ENCODE data around the gene FNBP1L. TPM values are rescaled to one million over a fixed set of nuclear protein-coding genes. Genes with fewer than 3 reads are reported as not detected.

Gene FNBP1L
- total RNA-seq, 4 donors from 2014 or later, result 6.1 to 24.7 (median 14.7) TPM

- peaks cover 0 to 45% of the 10 kb centered on the region in 2 donors for H3K36me3 ChIP-seq
- peaks cover 2 to 14% (median 5%) of the 10 kb centered on the region in 3 donors for H3K4me1 ChIP-seq
- TF ChIP-seq EP300 (IDR thresholded peaks at IDR 0.05), result no peak
- no peak for TF ChIP-seq POLR2A (IDR thresholded peaks at IDR 0.05)
- no peak for TF ChIP-seq POLR2AphosphoS5 (IDR thresholded peaks at IDR 0.05)
- TF ChIP-seq, protein P1, sequence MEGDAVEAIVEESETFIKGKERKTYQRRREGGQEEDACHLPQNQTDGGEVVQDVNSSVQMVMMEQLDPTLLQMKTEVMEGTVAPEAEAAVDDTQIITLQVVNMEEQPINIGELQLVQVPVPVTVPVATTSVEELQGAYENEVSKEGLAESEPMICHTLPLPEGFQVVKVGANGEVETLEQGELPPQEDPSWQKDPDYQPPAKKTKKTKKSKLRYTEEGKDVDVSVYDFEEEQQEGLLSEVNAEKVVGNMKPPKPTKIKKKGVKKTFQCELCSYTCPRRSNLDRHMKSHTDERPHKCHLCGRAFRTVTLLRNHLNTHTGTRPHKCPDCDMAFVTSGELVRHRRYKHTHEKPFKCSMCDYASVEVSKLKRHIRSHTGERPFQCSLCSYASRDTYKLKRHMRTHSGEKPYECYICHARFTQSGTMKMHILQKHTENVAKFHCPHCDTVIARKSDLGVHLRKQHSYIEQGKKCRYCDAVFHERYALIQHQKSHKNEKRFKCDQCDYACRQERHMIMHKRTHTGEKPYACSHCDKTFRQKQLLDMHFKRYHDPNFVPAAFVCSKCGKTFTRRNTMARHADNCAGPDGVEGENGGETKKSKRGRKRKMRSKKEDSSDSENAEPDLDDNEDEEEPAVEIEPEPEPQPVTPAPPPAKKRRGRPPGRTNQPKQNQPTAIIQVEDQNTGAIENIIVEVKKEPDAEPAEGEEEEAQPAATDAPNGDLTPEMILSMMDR (IDR thresholded peaks at IDR 0.05), result no peak
- no peak for ATAC-seq
- H3K9me3 ChIP-seq, result no peaks in the 10 kb centered on the region
- no peak overlapping the region for H3K4me3 ChIP-seq
- no peaks in the 10 kb centered on the region for H3K27me3 ChIP-seq
- WGBS, 2 donors (ENCODE audit: low coverage in 1 of 2), result 80 to 87% methylated on average over 2 of the region's 2 CpGs
- H3K27ac ChIP-seq, result no peak overlapping the region
Measured at GRCh38 chr1:93559045-93559444, 111.1 kb downstream of the FNBP1L start.

DNA sequence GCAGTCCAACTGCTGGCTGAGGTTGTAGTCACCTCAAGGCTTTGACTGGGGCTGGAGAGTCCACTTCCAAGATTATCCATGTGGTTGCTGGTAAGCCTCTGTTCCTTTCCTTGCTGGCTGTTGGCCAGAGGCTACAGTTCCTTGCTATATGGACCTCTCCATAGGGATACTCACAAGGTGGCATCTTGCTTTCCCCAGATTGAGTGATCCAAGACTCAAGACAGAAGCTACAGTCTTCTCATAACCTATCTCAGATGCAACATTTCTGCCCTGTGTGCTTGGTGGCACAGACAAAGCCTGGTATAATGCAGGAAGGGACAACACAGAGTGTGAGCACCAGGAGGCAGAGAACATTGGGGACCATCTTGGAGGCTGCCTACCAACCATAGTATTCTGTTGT, 111.8 kb downstream of the FNBP1L start:
- no peaks in the 10 kb centered on the region for H3K9me3 ChIP-seq
- no peak for TF ChIP-seq POLR2A (IDR thresholded peaks at IDR 0.05)
- no peak for TF ChIP-seq EP300 (IDR thresholded peaks at IDR 0.05)
- TF ChIP-seq, protein P1 (IDR thresholded peaks at IDR 0.05), result no peak
- TF ChIP-seq POLR2AphosphoS5 (IDR thresholded peaks at IDR 0.05), result no peak
- no peaks in the 10 kb centered on the region for H3K27me3 ChIP-seq
- ATAC-seq, result no peak
- H3K4me1 ChIP-seq, result peaks cover 2 to 7% (median 3%) of the 10 kb centered on the region in 3 donors
- peaks cover 0 to 51% of the 10 kb centered on the region in 2 donors for H3K36me3 ChIP-seq
- no peak overlapping the region for H3K4me3 ChIP-seq
- H3K27ac ChIP-seq, result no peak overlapping the region

GRCh38 chr1:93565496-93566206, 117.7 kb downstream of the FNBP1L start:
- H3K36me3 ChIP-seq, result peaks cover 0 to 95% of the 10 kb centered on the region in 2 donors
- no peaks in the 10 kb centered on the region for H3K9me3 ChIP-seq
- 27 to 41% methylated on average over 4 of the region's 4 CpGs for WGBS, 2 donors (ENCODE audit: low coverage in 1 of 2)
- H3K4me3 ChIP-seq, result no peak overlapping the region
- TF ChIP-seq, protein P1 (IDR thresholded peaks at IDR 0.05), result no peak
- TF ChIP-seq POLR2A (IDR thresholded peaks at IDR 0.05) (no peak), POLR2AphosphoS5 (IDR thresholded peaks at IDR 0.05) (no peak), EP300 (IDR thresholded peaks at IDR 0.05) (no peak)
- H3K4me1 ChIP-seq, result peaks cover 0 to 19% (median 7%) of the 10 kb centered on the region in 3 donors
- peak overlapping the region; percentile 12 to 64 (median 62) for H3K27ac ChIP-seq
- ATAC-seq, result peak; percentile 42
- H3K27me3 ChIP-seq, result no peaks in the 10 kb centered on the region

DNA sequence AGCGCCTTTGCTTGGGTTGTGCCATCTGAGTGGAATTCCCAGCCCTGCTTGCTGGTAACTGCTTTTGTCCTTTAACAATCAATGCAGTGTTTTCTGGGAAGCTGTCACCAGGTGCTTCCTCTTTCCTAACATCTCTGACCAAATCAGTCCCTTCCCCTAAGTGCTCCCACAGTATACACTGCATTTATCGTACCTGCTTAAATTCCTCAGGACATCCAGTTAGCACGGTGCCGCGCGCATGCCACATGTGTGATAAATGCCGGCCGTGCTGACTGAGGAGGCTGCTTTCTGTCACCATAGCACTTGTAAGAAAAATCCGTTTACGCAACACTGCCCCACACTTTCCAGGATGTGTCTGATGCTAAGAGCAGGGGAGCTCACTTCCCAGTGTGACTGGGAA, 118.3 kb downstream of the FNBP1L start:
- H3K27me3 ChIP-seq, result no peaks in the 10 kb centered on the region
- 63 to 79% methylated on average over 4 to 10 of the region's 10 CpGs for WGBS, 2 donors (ENCODE audit: low coverage in 1 of 2)
- H3K9me3 ChIP-seq, result no peaks in the 10 kb centered on the region
- peak overlapping the region; percentile 12 to 64 (median 62) for H3K27ac ChIP-seq
- H3K4me3 ChIP-seq, result no peak overlapping the region
- peak; percentile 52 for ATAC-seq
- peaks cover 0 to 19% (median 7%) of the 10 kb centered on the region in 3 donors for H3K4me1 ChIP-seq
- TF ChIP-seq EP300 (IDR thresholded peaks at IDR 0.05) (no peak), POLR2AphosphoS5 (IDR thresholded peaks at IDR 0.05) (peak; percentile 39), POLR2A (IDR thresholded peaks at IDR 0.05) (no peak)
- TF ChIP-seq, protein P1 (IDR thresholded peaks at IDR 0.05), result no peak
- H3K36me3 ChIP-seq, result peaks cover 0 to 96% of the 10 kb centered on the region in 2 donors
